D721Med (cell line): ENCODE results near the gene CACNA1G.
A peak's percentile ranks its signal among the peaks of the same experiment; 100 is the strongest.

Source experiments
- DNase-seq: peaks from one replicate; pipeline ENCODE4 v3.0.0; 2011; ENCODE audit warnings: low spot score; ENCODE audit not compliant: insufficient read length
- FAIRE-seq: peaks from 2 replicates; lab custom pipeline; 2011; peaks lifted over from hg19 to GRCh38; lab: Jason Lieb, UNC
- TF ChIP-seq, protein P1 (sequence below): IDR thresholded peaks from 2 replicates; pipeline ENCODE4 v1.5.1; 2012; ENCODE audit warnings: mild to moderate bottlenecking, control low read depth; ENCODE audit not compliant: insufficient read depth; ENCODE audit errors: missing control alignments

CACNA1G gene

GRCh38 chr17:50676065-50676975 lies 115.8 kb downstream of the CACNA1G start:
- no peak for FAIRE-seq
- TF ChIP-seq, protein P1, sequence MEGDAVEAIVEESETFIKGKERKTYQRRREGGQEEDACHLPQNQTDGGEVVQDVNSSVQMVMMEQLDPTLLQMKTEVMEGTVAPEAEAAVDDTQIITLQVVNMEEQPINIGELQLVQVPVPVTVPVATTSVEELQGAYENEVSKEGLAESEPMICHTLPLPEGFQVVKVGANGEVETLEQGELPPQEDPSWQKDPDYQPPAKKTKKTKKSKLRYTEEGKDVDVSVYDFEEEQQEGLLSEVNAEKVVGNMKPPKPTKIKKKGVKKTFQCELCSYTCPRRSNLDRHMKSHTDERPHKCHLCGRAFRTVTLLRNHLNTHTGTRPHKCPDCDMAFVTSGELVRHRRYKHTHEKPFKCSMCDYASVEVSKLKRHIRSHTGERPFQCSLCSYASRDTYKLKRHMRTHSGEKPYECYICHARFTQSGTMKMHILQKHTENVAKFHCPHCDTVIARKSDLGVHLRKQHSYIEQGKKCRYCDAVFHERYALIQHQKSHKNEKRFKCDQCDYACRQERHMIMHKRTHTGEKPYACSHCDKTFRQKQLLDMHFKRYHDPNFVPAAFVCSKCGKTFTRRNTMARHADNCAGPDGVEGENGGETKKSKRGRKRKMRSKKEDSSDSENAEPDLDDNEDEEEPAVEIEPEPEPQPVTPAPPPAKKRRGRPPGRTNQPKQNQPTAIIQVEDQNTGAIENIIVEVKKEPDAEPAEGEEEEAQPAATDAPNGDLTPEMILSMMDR: peak; percentile 1
- no peak for DNase-seq
